SK-N-SH (cell line): ENCODE data around the gene SRSF2. TPM values are rescaled to one million over a fixed set of nuclear protein-coding genes. Genes with fewer than 3 reads are reported as not detected.

Experiments
- CTCF ChIA-PET: fragments of 300-600, 350-600 bp; formaldehyde crosslinking; extraction: SDS; loops from one replicate; lab custom pipeline; 2021; lab: Yijun Ruan, JAX
- POLR2A ChIA-PET: fragments of 350-600 bp; sonication (Branson Sonifier 250); formaldehyde crosslinking; extraction: SDS; loops from one replicate; lab custom pipeline; 2020; ENCODE audit warnings: antibody characterized with exemption, inconsistent platforms; lab: Yijun Ruan, JAX
- DNase-seq: peaks from one replicate; pipeline ENCODE4 v3.0.0; 2012
- H2AFZ ChIP-seq: fragments of 200-600 bp; sonication (generic); 2 replicates; pipeline ENCODE4 v1.8.1; 2016; ENCODE audit warnings: antibody characterized with exemption, mild to moderate bottlenecking, low read depth
- H3F3A ChIP-seq: fragments of 200-600 bp; sonication (generic); replicated peaks from 2 replicates; pipeline ENCODE3; 2016; ENCODE audit warnings: antibody characterized with exemption, mild to moderate bottlenecking; ENCODE audit not compliant: insufficient read depth
- H3K27ac ChIP-seq, 2 experiments: fragments of 200-500 bp in 1 of 2; fragments of 200-600 bp in 1 of 2; sonication (Bioruptor generic) in 1 of 2; sonication (generic), shearing (Covaris generic) in 1 of 2; 2 replicates each; pipeline versions ENCODE4 v1.5.1 to v1.6.1; 2014 to 2016; ENCODE audit warnings: low read depth in 2 of 2, inconsistent platforms in 1 of 2, low read length in 1 of 2, mild to moderate bottlenecking in 1 of 2, mixed read lengths in 1 of 2
- H3K27me3 ChIP-seq: fragments of 200-600 bp; sonication (generic), shearing (Covaris generic); 2 replicates; pipeline ENCODE4 v1.6.1; 2016; ENCODE audit warnings: mixed run types; ENCODE audit not compliant: insufficient read depth
- H3K36me3 ChIP-seq, 2 experiments: fragments of 200-500 bp in 1 of 2; fragments of 200-600 bp in 1 of 2; sonication (Bioruptor generic) in 1 of 2; sonication (generic) in 1 of 2; replicated peaks in 1 of 2; 2 replicates each; pipeline versions ENCODE3 to v1.5.1; 2014 to 2016; ENCODE audit warnings: low read length in 1 of 2, mild to moderate bottlenecking in 1 of 2; ENCODE audit not compliant: insufficient read depth in 2 of 2, control insufficient read depth in 1 of 2
- H3K4me1 ChIP-seq, 2 experiments: fragments of 200-500 bp in 1 of 2; fragments of 200-600 bp in 1 of 2; sonication (Bioruptor generic) in 1 of 2; sonication (generic), shearing (Covaris generic) in 1 of 2; 2 replicates each; pipeline versions ENCODE4 v1.5.1 to v1.6.1; 2014 to 2016; ENCODE audit warnings: low read depth in 1 of 2, low read length in 1 of 2, mixed run types in 1 of 2; ENCODE audit not compliant: insufficient read depth in 2 of 2, control insufficient read depth in 1 of 2
- H3K4me2 ChIP-seq: fragments of 200-600 bp; sonication (generic), shearing (Covaris generic); 2 replicates; pipeline ENCODE4 v1.6.1; 2017; ENCODE audit warnings: mixed run types
- H3K4me3 ChIP-seq, 2 experiments: fragments of 200-500 bp in 1 of 2; fragments of 200-600 bp in 1 of 2; sonication (Bioruptor generic) in 1 of 2; sonication (generic), shearing (Covaris generic) in 1 of 2; 2 replicates each; pipeline versions ENCODE4 v1.5.1 to v1.8.1; 2014 to 2016; ENCODE audit warnings: low read depth in 2 of 2, inconsistent platforms in 1 of 2, low read length in 1 of 2, mild to moderate bottlenecking in 1 of 2, mixed read lengths in 1 of 2, moderate library complexity in 1 of 2
- H3K79me2 ChIP-seq: fragments of 200-600 bp; sonication (generic); 2 replicates; pipeline ENCODE4 v1.8.1; 2017; ENCODE audit warnings: mild to moderate bottlenecking; ENCODE audit not compliant: insufficient read depth
- H3K9ac ChIP-seq: fragments of 200-600 bp; sonication (generic); 2 replicates; pipeline ENCODE4 v1.6.1; 2017; ENCODE audit warnings: mixed run types
- H3K9me2 ChIP-seq: fragments of 200-600 bp; sonication (generic); 2 replicates; pipeline ENCODE4 v1.6.1; 2017; ENCODE audit warnings: mixed run types
- H3K9me3 ChIP-seq: fragments of 200-600 bp; sonication (generic); 2 replicates; pipeline ENCODE4 v1.6.1; 2017; ENCODE audit warnings: mixed run types, mild to moderate bottlenecking, moderate library complexity
- H4K20me1 ChIP-seq: fragments of 200-600 bp; sonication (generic); 2 replicates; pipeline ENCODE4 v1.6.1; 2017; ENCODE audit warnings: mild to moderate bottlenecking, mixed run types; ENCODE audit not compliant: insufficient read depth
- CHD2 ChIP-seq: fragments of 150-350 bp; IDR thresholded peaks from 2 replicates; pipeline ENCODE4 v1.6.1; 2018; ENCODE audit warnings: low read length; ENCODE audit not compliant: partially characterized antibody
- ELF1 ChIP-seq: IDR thresholded peaks from 2 replicates; pipeline ENCODE4 v1.4.0; 2012
- EP300 ChIP-seq, 2 experiments: IDR thresholded peaks; 2 replicates each; pipeline versions ENCODE4 v1.4.0 to v1.6.1; 2012; ENCODE audit warnings: borderline replicate concordance in 1 of 2, low read depth in 1 of 2, low read length in 1 of 2
- FOSL2 ChIP-seq: IDR thresholded peaks from 2 replicates; pipeline ENCODE4 v1.4.0; 2012; ENCODE audit warnings: low read depth, mild to moderate bottlenecking, moderate library complexity, borderline replicate concordance
- FOXJ3 ChIP-seq: sonication (generic); formaldehyde crosslinking; IDR thresholded peaks from 2 replicates; pipeline ENCODE4 v1.5.1; 2020; ENCODE audit warnings: mild to moderate bottlenecking, missing genetic modification reagents
- FOXM1 ChIP-seq: IDR thresholded peaks from 2 replicates; pipeline ENCODE4 v1.4.0; 2012; ENCODE audit warnings: low read depth, mild to moderate bottlenecking
- GABPA ChIP-seq: IDR thresholded peaks from 2 replicates; pipeline ENCODE4 v1.4.0; 2012; ENCODE audit warnings: low read depth, mild to moderate bottlenecking
- JUND ChIP-seq: IDR thresholded peaks from 2 replicates; pipeline ENCODE4 v1.4.0; 2012
- MEF2A ChIP-seq: IDR thresholded peaks from 2 replicates; pipeline ENCODE4 v1.4.0; 2012; ENCODE audit warnings: low read depth, borderline replicate concordance
- MXI1 ChIP-seq: IDR thresholded peaks from 2 replicates; pipeline ENCODE4 v1.6.1; 2012; ENCODE audit warnings: mild to moderate bottlenecking, low read depth, low read length, improper control_type of control experiment
- NFIC ChIP-seq: IDR thresholded peaks from 2 replicates; pipeline ENCODE4 v1.4.0; 2012; ENCODE audit warnings: borderline replicate concordance
- POLR2AphosphoS5 ChIP-seq: IDR thresholded peaks from 2 replicates; pipeline ENCODE4 v1.6.1; 2012; ENCODE audit warnings: low read depth, low read length
- RAD21 ChIP-seq: IDR thresholded peaks from 2 replicates; pipeline ENCODE4 v1.6.1; 2012; ENCODE audit warnings: mild to moderate bottlenecking, low read length
- RCOR1 ChIP-seq: fragments of 150-350 bp; IDR thresholded peaks from 2 replicates; pipeline ENCODE4 v1.6.1; 2017; ENCODE audit warnings: antibody characterized with exemption, low read length
- RFX5 ChIP-seq: IDR thresholded peaks from 2 replicates; pipeline ENCODE4 v1.6.1; 2012; ENCODE audit warnings: mild to moderate bottlenecking, improper control_type of control experiment, low read length
- RXRA ChIP-seq: IDR thresholded peaks from 2 replicates; pipeline ENCODE4 v1.4.0; 2012; ENCODE audit warnings: low read depth, mild to moderate bottlenecking, borderline replicate concordance
- SIN3A ChIP-seq: IDR thresholded peaks from 2 replicates; pipeline ENCODE4 v1.6.1; 2012; ENCODE audit warnings: low read depth, mild to moderate bottlenecking, low read length, moderate library complexity, borderline replicate concordance
- SMC3 ChIP-seq: IDR thresholded peaks from 2 replicates; pipeline ENCODE4 v1.6.1; 2012; ENCODE audit warnings: low read depth, low read length, improper control_type of control experiment
- TAF1 ChIP-seq: IDR thresholded peaks from 2 replicates; pipeline ENCODE4 v1.6.1; 2012; ENCODE audit warnings: low read depth, mild to moderate bottlenecking, low read length, moderate library complexity, borderline replicate concordance
- TCF12 ChIP-seq: IDR thresholded peaks from 2 replicates; pipeline ENCODE4 v1.4.0; 2012
- TEAD4 ChIP-seq: IDR thresholded peaks from 2 replicates; pipeline ENCODE4 v1.4.0; 2012; ENCODE audit warnings: mild to moderate bottlenecking, borderline replicate concordance; ENCODE audit not compliant: insufficient read depth
- USF2 ChIP-seq: fragments of 150-350 bp; IDR thresholded peaks from 2 replicates; pipeline ENCODE4 v1.6.1; 2017; ENCODE audit warnings: antibody characterized with exemption, low read length, low read depth, borderline replicate concordance
- YY1 ChIP-seq: IDR thresholded peaks from 2 replicates; pipeline ENCODE4 v1.4.0; 2012; ENCODE audit warnings: low read depth, mild to moderate bottlenecking
- WGBS: methylation state at CpG from one replicate; pipeline ENCODE4 v1.1.6; 2017; ENCODE audit warnings: low lambda C conversion rate; 5-methylcytosine and 5-hydroxymethylcytosine counted together
- polyA plus RNA-seq, 3 experiments: library from polyadenylated mRNA; depleted of rRNA; stranded (reverse); fragments of >200 nt; gene quantifications; 2 replicates each; pipeline ENCODE4 v1.2.3, GENCODE V29; 2012
- TF ChIP-seq, protein P1 (sequence below): fragments of 200-600 bp; sonication (generic); IDR thresholded peaks from 2 replicates; pipeline ENCODE4 v1.6.1; 2017; ENCODE audit warnings: antibody characterized with exemption, mild to moderate bottlenecking, moderate library complexity
- TF ChIP-seq, protein P2 (sequence below): IDR thresholded peaks from 2 replicates; pipeline ENCODE4 v1.4.0; 2012; ENCODE audit warnings: low read depth, borderline replicate concordance
- TF ChIP-seq, protein P3 (sequence below): IDR thresholded peaks from 2 replicates; pipeline ENCODE4 v1.6.1; 2012; ENCODE audit warnings: mild to moderate bottlenecking, low read depth, low read length, moderate library complexity
- TF ChIP-seq, protein P4 (sequence below): IDR thresholded peaks from 2 replicates; pipeline ENCODE4 v1.4.0; 2012; ENCODE audit warnings: low read depth

Gene SRSF2
- polyA plus RNA-seq (2012; rRNA removed): 211 and 271 TPM in 2 replicates
- 162 and 197 TPM in 2 replicates for polyA plus RNA-seq (2012; cell fraction: cytosol; rRNA removed)
- 1,226 and 1,940 TPM in 2 replicates for polyA plus RNA-seq (2012; cell fraction: nucleus; rRNA removed)

- CTCF ChIA-PET: interaction anchor here (0.8 to 5.8 kb wide), 6 partner anchors 9 to 510 kb away, joined by 3 to 34 read pairs (median 3); partner anchors contain the start of genes JMJD6, METTL23 and MGAT5B
- peak within 1 kb of the TSS; percentile 87 for H2AFZ ChIP-seq
- H3K4me3 ChIP-seq: peak within 1 kb of the TSS; percentile 93 to 100
- H3K4me2 ChIP-seq: peak within 1 kb of the TSS; percentile 94
- H3K9ac ChIP-seq: peak within 1 kb of the TSS; percentile 95
- POLR2A ChIA-PET: interaction anchor here (0.6 to 4.6 kb wide), 19 partner anchors 8 to 1303 kb away, joined by 3 to 47 read pairs (median 4); partner anchors contain the start of genes JMJD6 and METTL23
- peak within 1 kb of the TSS; percentile 98 to 100 for H3K27ac ChIP-seq
- H4K20me1 ChIP-seq: peaks cover 41% of the 10 kb centered on the region
- H3K9me2 ChIP-seq: no peaks in the 10 kb centered on the region
- peaks cover 49 to 54% of the 10 kb centered on the region in 2 experiments for H3K36me3 ChIP-seq
- H3K9me3 ChIP-seq: no peaks in the 10 kb centered on the region
- no peaks in the 10 kb centered on the region for H3K27me3 ChIP-seq
- WGBS: under 1% methylated on average over 42 of the region's 60 CpGs
- peak; percentile 100 for DNase-seq
- peaks cover 34 to 44% of the 10 kb centered on the region in 2 experiments for H3K4me1 ChIP-seq
- H3K79me2 ChIP-seq: peaks cover 84% of the 10 kb centered on the region
- H3F3A ChIP-seq: peaks cover 30% of the 10 kb centered on the region
- TF ChIP-seq TCF12 (no peak; the same call in 1 of the 2 replicates), MXI1 (peak; percentile 13; the same call in 1 of the 2 replicates), JUND (no peak; the same call in 1 of the 2 replicates), SIN3A (peak; percentile 99; the same call in 1 of the 2 replicates), FOXM1 (peak; percentile 48; the same call in 1 of the 2 replicates), FOSL2 (no peak), RCOR1 (peak; percentile 34; the same call in 1 of the 2 replicates), EP300 (IDR thresholded peaks at IDR 0.05; ENCODE audit: borderline replicate concordance in 1 of 2, low read depth in 1 of 2, low read length in 1 of 2) (peak in 1 of 2 experiments; percentile 26; a peak in 1 of 4 replicates), RFX5 (no peak), RXRA (no peak; the same call in 1 of the 2 replicates), TEAD4 (peak; percentile 84), TAF1 (peak; percentile 99), CHD2 (peak; percentile 70), USF2 (no peak), YY1 (peak; percentile 96), SMC3 (no peak), RAD21 (no peak), GABPA (peak; percentile 85), POLR2AphosphoS5 (peak; percentile 100), FOXJ3 (no peak), MEF2A (no peak), NFIC (no peak), ELF1 (peak; percentile 63)
- TF ChIP-seq, protein P1, sequence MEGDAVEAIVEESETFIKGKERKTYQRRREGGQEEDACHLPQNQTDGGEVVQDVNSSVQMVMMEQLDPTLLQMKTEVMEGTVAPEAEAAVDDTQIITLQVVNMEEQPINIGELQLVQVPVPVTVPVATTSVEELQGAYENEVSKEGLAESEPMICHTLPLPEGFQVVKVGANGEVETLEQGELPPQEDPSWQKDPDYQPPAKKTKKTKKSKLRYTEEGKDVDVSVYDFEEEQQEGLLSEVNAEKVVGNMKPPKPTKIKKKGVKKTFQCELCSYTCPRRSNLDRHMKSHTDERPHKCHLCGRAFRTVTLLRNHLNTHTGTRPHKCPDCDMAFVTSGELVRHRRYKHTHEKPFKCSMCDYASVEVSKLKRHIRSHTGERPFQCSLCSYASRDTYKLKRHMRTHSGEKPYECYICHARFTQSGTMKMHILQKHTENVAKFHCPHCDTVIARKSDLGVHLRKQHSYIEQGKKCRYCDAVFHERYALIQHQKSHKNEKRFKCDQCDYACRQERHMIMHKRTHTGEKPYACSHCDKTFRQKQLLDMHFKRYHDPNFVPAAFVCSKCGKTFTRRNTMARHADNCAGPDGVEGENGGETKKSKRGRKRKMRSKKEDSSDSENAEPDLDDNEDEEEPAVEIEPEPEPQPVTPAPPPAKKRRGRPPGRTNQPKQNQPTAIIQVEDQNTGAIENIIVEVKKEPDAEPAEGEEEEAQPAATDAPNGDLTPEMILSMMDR: no peak
- TF ChIP-seq, protein P2, sequence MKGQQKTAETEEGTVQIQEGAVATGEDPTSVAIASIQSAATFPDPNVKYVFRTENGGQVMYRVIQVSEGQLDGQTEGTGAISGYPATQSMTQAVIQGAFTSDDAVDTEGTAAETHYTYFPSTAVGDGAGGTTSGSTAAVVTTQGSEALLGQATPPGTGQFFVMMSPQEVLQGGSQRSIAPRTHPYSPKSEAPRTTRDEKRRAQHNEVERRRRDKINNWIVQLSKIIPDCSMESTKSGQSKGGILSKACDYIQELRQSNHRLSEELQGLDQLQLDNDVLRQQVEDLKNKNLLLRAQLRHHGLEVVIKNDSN: no peak
- TF ChIP-seq, protein P3, sequence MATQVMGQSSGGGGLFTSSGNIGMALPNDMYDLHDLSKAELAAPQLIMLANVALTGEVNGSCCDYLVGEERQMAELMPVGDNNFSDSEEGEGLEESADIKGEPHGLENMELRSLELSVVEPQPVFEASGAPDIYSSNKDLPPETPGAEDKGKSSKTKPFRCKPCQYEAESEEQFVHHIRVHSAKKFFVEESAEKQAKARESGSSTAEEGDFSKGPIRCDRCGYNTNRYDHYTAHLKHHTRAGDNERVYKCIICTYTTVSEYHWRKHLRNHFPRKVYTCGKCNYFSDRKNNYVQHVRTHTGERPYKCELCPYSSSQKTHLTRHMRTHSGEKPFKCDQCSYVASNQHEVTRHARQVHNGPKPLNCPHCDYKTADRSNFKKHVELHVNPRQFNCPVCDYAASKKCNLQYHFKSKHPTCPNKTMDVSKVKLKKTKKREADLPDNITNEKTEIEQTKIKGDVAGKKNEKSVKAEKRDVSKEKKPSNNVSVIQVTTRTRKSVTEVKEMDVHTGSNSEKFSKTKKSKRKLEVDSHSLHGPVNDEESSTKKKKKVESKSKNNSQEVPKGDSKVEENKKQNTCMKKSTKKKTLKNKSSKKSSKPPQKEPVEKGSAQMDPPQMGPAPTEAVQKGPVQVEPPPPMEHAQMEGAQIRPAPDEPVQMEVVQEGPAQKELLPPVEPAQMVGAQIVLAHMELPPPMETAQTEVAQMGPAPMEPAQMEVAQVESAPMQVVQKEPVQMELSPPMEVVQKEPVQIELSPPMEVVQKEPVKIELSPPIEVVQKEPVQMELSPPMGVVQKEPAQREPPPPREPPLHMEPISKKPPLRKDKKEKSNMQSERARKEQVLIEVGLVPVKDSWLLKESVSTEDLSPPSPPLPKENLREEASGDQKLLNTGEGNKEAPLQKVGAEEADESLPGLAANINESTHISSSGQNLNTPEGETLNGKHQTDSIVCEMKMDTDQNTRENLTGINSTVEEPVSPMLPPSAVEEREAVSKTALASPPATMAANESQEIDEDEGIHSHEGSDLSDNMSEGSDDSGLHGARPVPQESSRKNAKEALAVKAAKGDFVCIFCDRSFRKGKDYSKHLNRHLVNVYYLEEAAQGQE: peak; percentile 84
- TF ChIP-seq, protein P4, sequence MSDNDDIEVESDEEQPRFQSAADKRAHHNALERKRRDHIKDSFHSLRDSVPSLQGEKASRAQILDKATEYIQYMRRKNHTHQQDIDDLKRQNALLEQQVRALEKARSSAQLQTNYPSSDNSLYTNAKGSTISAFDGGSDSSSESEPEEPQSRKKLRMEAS: peak; percentile 96
These were observed at the start of gene SRSF2 for GRCh38 chr17:76737082-76737675. SRSF2 (minus strand) TSS chr17:76737331; CDS start chr17:76737160, 171 bp downstream.
